Ishikawa (cell line): Measurements from ENCODE around the gene CEND1.

Source experiments
- CEBPB ChIP-seq: IDR thresholded peaks from 2 replicates; pipeline ENCODE4 v1.6.1; 2012
- CREB1 ChIP-seq: IDR thresholded peaks from 2 replicates; pipeline ENCODE4 v1.6.1; 2012; ENCODE audit warnings: low read depth
- EP300 ChIP-seq: IDR thresholded peaks from 2 replicates; pipeline ENCODE4 v1.6.1; 2012; ENCODE audit warnings: borderline replicate concordance
- FOXM1 ChIP-seq: IDR thresholded peaks from 2 replicates; pipeline ENCODE4 v1.6.1; 2012; ENCODE audit warnings: low read depth, borderline replicate concordance
- MAX ChIP-seq: IDR thresholded peaks from 2 replicates; pipeline ENCODE4 v1.6.1; 2012
- NFIC ChIP-seq: IDR thresholded peaks from 2 replicates; pipeline ENCODE4 v1.6.1; 2012
- RAD21 ChIP-seq: IDR thresholded peaks from 2 replicates; pipeline ENCODE4 v1.6.1; 2012; ENCODE audit warnings: low read depth
- REST ChIP-seq: IDR thresholded peaks from 2 replicates; pipeline ENCODE4 v1.6.1; 2012; ENCODE audit warnings: low read depth, mild to moderate bottlenecking
- TAF1 ChIP-seq: IDR thresholded peaks from 2 replicates; pipeline ENCODE4 v1.6.1; 2012; ENCODE audit warnings: low read depth, mild to moderate bottlenecking
- TCF12 ChIP-seq: IDR thresholded peaks from 2 replicates; pipeline ENCODE4 v1.6.1; 2012; ENCODE audit warnings: low read depth
- TEAD4 ChIP-seq: IDR thresholded peaks from 2 replicates; pipeline ENCODE4 v1.6.1; 2012
- USF1 ChIP-seq: IDR thresholded peaks from 2 replicates; pipeline ENCODE4 v1.6.1; 2012
- YY1 ChIP-seq: IDR thresholded peaks from 2 replicates; pipeline ENCODE4 v1.6.1; 2012; ENCODE audit warnings: low read depth
- ZBTB7A ChIP-seq: IDR thresholded peaks from 2 replicates; pipeline ENCODE4 v1.6.1; 2012; ENCODE audit warnings: low read depth

- no peak for TF ChIP-seq ZBTB7A
- TF ChIP-seq EP300 = no peak
- TF ChIP-seq CEBPB = no peak
- TF ChIP-seq TEAD4 = no peak
- no peak for TF ChIP-seq TCF12
- TF ChIP-seq TAF1 = no peak
- no peak for TF ChIP-seq RAD21
- TF ChIP-seq MAX = no peak
- TF ChIP-seq REST = no peak
- no peak for TF ChIP-seq FOXM1
- TF ChIP-seq YY1 = no peak
- no peak for TF ChIP-seq CREB1
- no peak for TF ChIP-seq USF1
- no peak for TF ChIP-seq NFIC
Observed at GRCh38 chr11:749731-750130, 40.2 kb downstream of the CEND1 start.
